ENCODE measurements around the gene ZNF18. TPM values are rescaled to one million over a fixed set of nuclear protein-coding genes. Genes with fewer than 3 reads are reported as not detected.

Gene ZNF18
- total and polyA plus RNA-seq, 12 donors, result 2.6 to 7.5 (median 4.6) TPM

- no peak for DNase-seq
- ATAC-seq, result no peak
- Histone ChIP-seq H3K36me3 (no peaks in the 10 kb centered on the region), H3K4me3 (no peak overlapping the region), H3K9me3 (no peaks in the 10 kb centered on the region), H3K27ac (no peak overlapping the region), H3K27me3 (no peaks in the 10 kb centered on the region), H3K4me1 (peaks cover 0 to 56% (median 17%) of the 10 kb centered on the region in 9 donors)
- intact Hi-C loops (cut with DNase I), result no loop called here
- WGBS, 2 donors, result 61 to 63% methylated on average over 3 of the region's 3 CpGs
- no peak for TF ChIP-seq CTCF (IDR thresholded peaks at IDR 0.05)
Measured at GRCh38 chr17:12040478-12040877, 43.2 kb upstream of the ZNF18 start.

- intact Hi-C loops (cut with DNase I), result no loop called here
- TF ChIP-seq CTCF (IDR thresholded peaks at IDR 0.05), result no peak
- no peaks in the 10 kb centered on the region for H3K27me3 ChIP-seq
- H3K9me3 ChIP-seq, result no peaks in the 10 kb centered on the region
- no peak for ATAC-seq
- H3K36me3 ChIP-seq, result peaks cover 0 to 7% (median 0%) of the 10 kb centered on the region in 9 donors
- peaks cover 0 to 48% (median 14%) of the 10 kb centered on the region in 9 donors for H3K4me1 ChIP-seq
- H3K27ac ChIP-seq, result no peak overlapping the region
- no peak for DNase-seq
- 20 to 31% methylated on average over 2 of the region's 2 CpGs for whole genome bisulfite sequencing, 2 donors
- H3K4me3 ChIP-seq, result no peak overlapping the region
Measured at GRCh38 chr17:12037970-12038369, 40.7 kb upstream of the ZNF18 start.

GRCh38 chr17:12035673-12036072 is 38.4 kb upstream of the ZNF18 start:
- Histone ChIP-seq H3K27ac (no peak overlapping the region), H3K4me1 (peaks cover 0 to 42% (median 16%) of the 10 kb centered on the region in 9 donors), H3K4me3 (no peak overlapping the region), H3K36me3 (peaks cover 0 to 7% (median 0%) of the 10 kb centered on the region in 9 donors), H3K27me3 (no peaks in the 10 kb centered on the region), H3K9me3 (no peaks in the 10 kb centered on the region)
- intact Hi-C loops (cut with DNase I), result no loop called here
- ATAC-seq (no peak), DNase-seq (no peak)
- no peak for TF ChIP-seq CTCF (IDR thresholded peaks at IDR 0.05)
- WGBS, 2 donors, result 94 to 96% methylated on average over 1 of the region's 1 CpG

GRCh38 chr17:12034538-12034937 is 37.3 kb upstream of the ZNF18 start:
- DNase-seq (no peak), ATAC-seq (peak in 1 of 8 donors; percentile 18)
- Histone ChIP-seq H3K27me3 (no peaks in the 10 kb centered on the region), H3K36me3 (peaks cover 0 to 7% (median 0%) of the 10 kb centered on the region in 9 donors), H3K4me1 (peaks cover 0 to 46% (median 18%) of the 10 kb centered on the region in 9 donors), H3K9me3 (no peaks in the 10 kb centered on the region), H3K4me3 (no peak overlapping the region), H3K27ac (no peak overlapping the region)
- 95 to 97% methylated on average over 4 of the region's 4 CpGs for WGBS, 2 donors
- TF ChIP-seq CTCF (IDR thresholded peaks at IDR 0.05), result no peak
- intact Hi-C loops (cut with DNase I), result loop anchor here in 1 of 10 donors (1.0 kb wide), 1 partner anchor 16 kb away; no protein-coding TSS in a partner anchor
